Endothelial cell of umbilical vein (primary cell): ENCODE data around the gene PPP2R3C. TPM values are rescaled to one million over a fixed set of nuclear protein-coding genes. Genes with fewer than 3 reads are reported as not detected.

ENCODE experiments used
- BruUV-seq: library from RNA; stranded (reverse); fragments of 400-500 nt; replicated peaks from 2 replicates; lab custom pipeline; 2021; lab: Mats Ljungman, UMichigan
- CTCF ChIA-PET: fragments of 300-600, 350-600 bp; sonication (Branson Sonifier 250); formaldehyde crosslinking; loops from one replicate; lab custom pipeline; 2021; ENCODE audit warnings: antibody characterized with exemption, inconsistent platforms; lab: Charles Lee
- POLR2A ChIA-PET: fragments of 300-600, 350-600 bp; sonication (Branson Sonifier 250); formaldehyde crosslinking; loops from one replicate; lab custom pipeline; 2021; ENCODE audit warnings: antibody characterized with exemption, inconsistent platforms; lab: Charles Lee
- DNase-seq: peaks from one replicate; pipeline ENCODE4 v3.0.0-alpha.2; 2011; ENCODE audit warnings: low read depth, low spot score
- FAIRE-seq: peaks from 2 replicates; lab custom pipeline; 2011; peaks lifted over from hg19 to GRCh38; lab: Jason Lieb, UNC
- H2AFZ ChIP-seq: 2 replicates; pipeline ENCODE4 v1.6.0; 2012; ENCODE audit warnings: low read depth, low read length, control low read depth, inconsistent platforms
- H3K27ac ChIP-seq: 2 replicates; pipeline ENCODE4 v1.5.1; 2011; ENCODE audit warnings: low read depth, mild to moderate bottlenecking, control low read depth, low read length, moderate library complexity; ENCODE audit not compliant: insufficient read depth
- H3K27me3 ChIP-seq, 2 experiments: 2 replicates each; pipeline versions ENCODE4 v1.6.0 to v1.6.1; 2011; ENCODE audit warnings: low read length in 2 of 2, mixed read lengths in 1 of 2; ENCODE audit not compliant: control insufficient read depth in 2 of 2, insufficient read depth in 2 of 2
- H3K36me3 ChIP-seq, 2 experiments: 2 replicates in 1 of 2; 3 replicates in 1 of 2; pipeline ENCODE4 v1.5.1; 2011; ENCODE audit warnings: low read length in 2 of 2, mild to moderate bottlenecking in 1 of 2, moderate library complexity in 1 of 2; ENCODE audit not compliant: control insufficient read depth in 2 of 2, insufficient read depth in 2 of 2; ENCODE audit errors: extremely low read depth in 1 of 2
- H3K4me1 ChIP-seq: 3 replicates; pipeline ENCODE4 v1.5.1; 2011; ENCODE audit warnings: mild to moderate bottlenecking, low read length; ENCODE audit not compliant: control insufficient read depth, insufficient read depth; ENCODE audit errors: extremely low read depth
- H3K4me2 ChIP-seq: 2 replicates; pipeline ENCODE4 v1.6.1; 2011; ENCODE audit warnings: low read length, control low read depth, mixed read lengths; ENCODE audit not compliant: insufficient read depth
- H3K4me3 ChIP-seq, 3 experiments: fragments of 200-600 bp in 1 of 3; sonication (generic), shearing (Covaris generic) in 1 of 3; replicated peaks in 1 of 3; 2 replicates each; pipeline ENCODE4 v1.5.1; 2011 to 2016; ENCODE audit warnings: control low read depth in 3 of 3, low read length in 3 of 3, mild to moderate bottlenecking in 2 of 3, inconsistent platforms in 1 of 3, low read depth in 1 of 3, moderate library complexity in 1 of 3; ENCODE audit not compliant: insufficient read depth in 1 of 3
- H3K79me2 ChIP-seq: 2 replicates; pipeline ENCODE4 v1.6.0; 2012; ENCODE audit warnings: low read length, inconsistent platforms; ENCODE audit not compliant: control insufficient read depth, insufficient read depth
- H3K9ac ChIP-seq: replicated peaks from 2 replicates; pipeline ENCODE3; 2011; ENCODE audit warnings: low read length, control low read depth; ENCODE audit not compliant: insufficient read depth; ENCODE audit errors: extremely low read depth
- H3K9me1 ChIP-seq: replicated peaks from 3 replicates; pipeline ENCODE4 v1.6.0; 2011; ENCODE audit warnings: mild to moderate bottlenecking, low read length; ENCODE audit not compliant: control insufficient read depth, insufficient read depth; ENCODE audit errors: extremely low read depth
- H3K9me3 ChIP-seq: replicated peaks from 2 replicates; pipeline ENCODE4 v1.5.1; 2012; ENCODE audit warnings: low read length, inconsistent platforms; ENCODE audit not compliant: control insufficient read depth, insufficient read depth
- H4K20me1 ChIP-seq: replicated peaks from 2 replicates; pipeline ENCODE3; 2011; ENCODE audit warnings: mild to moderate bottlenecking, low read length; ENCODE audit not compliant: control insufficient read depth, insufficient read depth; ENCODE audit errors: extremely low read depth
- EZH2 ChIP-seq: IDR thresholded peaks from 2 replicates; pipeline ENCODE4 v1.6.1; 2012; ENCODE audit warnings: borderline replicate concordance, low read depth, mild to moderate bottlenecking, moderate library complexity, low read length, inconsistent platforms; ENCODE audit not compliant: severe bottlenecking
- FOS ChIP-seq: IDR thresholded peaks from 2 replicates; pipeline ENCODE4 v1.6.1; 2011; ENCODE audit warnings: mild to moderate bottlenecking, low read length, moderate library complexity, borderline replicate concordance; ENCODE audit not compliant: insufficient read depth
- GATA2 ChIP-seq: IDR thresholded peaks from 2 replicates; pipeline ENCODE4 v1.7.0; 2011; ENCODE audit warnings: low read depth, mild to moderate bottlenecking, moderate library complexity, mixed read lengths, low read length; ENCODE audit not compliant: insufficient read length, insufficient read depth
- JUN ChIP-seq: IDR thresholded peaks from 2 replicates; pipeline ENCODE4 v1.6.1; 2011; ENCODE audit warnings: borderline replicate concordance, low read depth; ENCODE audit not compliant: insufficient read length, insufficient read depth
- POLR2A ChIP-seq: IDR thresholded peaks from 2 replicates; pipeline ENCODE4 v1.6.1; 2012; ENCODE audit warnings: low read depth, mild to moderate bottlenecking, control low read depth, low read length
- POLR2AphosphoS5 ChIP-seq: IDR thresholded peaks from 2 replicates; pipeline ENCODE4 v1.6.1; 2012; ENCODE audit warnings: low read depth, mild to moderate bottlenecking, control low read depth, low read length, moderate library complexity; ENCODE audit not compliant: insufficient read depth
- dilution Hi-C: fragments of 300-500 bp; cut with MboI; formaldehyde crosslinking; loops from one replicate; pipeline ENCODE4 v1.15.0; 2019; ENCODE audit warnings: low sequenced_read_pairs; ENCODE audit not compliant: extremely low pct_ligation_motif_present
- intact Hi-C: fragments of 100-400 bp; cut with micrococcal nuclease; formaldehyde crosslinking; loops from one replicate; pipeline ENCODE4 v1.10.0; 2022
- polyA plus RNA-seq, 4 experiments: library from polyadenylated mRNA; depleted of rRNA in 3 of 4; stranded (reverse) in 3 of 4; unstranded in 1 of 4; fragments of >200 nt; gene quantifications; 2 replicates each; pipeline versions ENCODE4 v1.2.1 to v1.2.3, GENCODE V29; 2011 to 2012; ENCODE audit warnings: missing spikeins in 1 of 4
- total RNA-seq: library from RNA; stranded (reverse); gene quantifications from 2 replicates; pipeline ENCODE4 v1.2.3, GENCODE V29; 2021

Gene PPP2R3C
- total and polyA plus RNA-seq, 2 donors (not counting 3 experiments of a cell fraction or from before 2014, with no cell fraction given) = 10.2 to 40.6 TPM

GRCh38 chr14:35159742-35160409 is 38.1 kb upstream of the PPP2R3C start:
- no peaks in the 10 kb centered on the region for H3K79me2 ChIP-seq
- CTCF ChIA-PET = interaction anchor here (0.8 to 1.6 kb wide), 5 partner anchors 10 to 55 kb away, joined by 3 to 5 read pairs (median 4); no protein-coding TSS in a partner anchor
- H3K27ac ChIP-seq = peak overlapping the region; percentile 52
- no TSS peak for BruUV-seq
- peak overlapping the region; percentile 85 for H3K4me2 ChIP-seq
- POLR2A ChIA-PET = no interaction called here
- dilution Hi-C loops (no loop called here), intact Hi-C loops (no loop called here)
- no peak overlapping the region for H2AFZ ChIP-seq
- DNase-seq (peak; percentile 90), FAIRE-seq (peak; percentile 85)
- H3K9me1 ChIP-seq = no peaks in the 10 kb centered on the region
- H3K4me3 ChIP-seq = peak overlapping the region in 1 of 3 experiments; percentile 5
- no peak overlapping the region for H3K9ac ChIP-seq
- H3K27me3 ChIP-seq = no peaks in the 10 kb centered on the region
- no peaks in the 10 kb centered on the region for H3K36me3 ChIP-seq
- H3K4me1 ChIP-seq = peaks cover 31% of the 10 kb centered on the region
- no peaks in the 10 kb centered on the region for H3K9me3 ChIP-seq
- TF ChIP-seq POLR2A = no peak
- TF ChIP-seq EZH2 = no peak
- peak; percentile 97 for TF ChIP-seq FOS
- peak; percentile 91 for TF ChIP-seq JUN
- TF ChIP-seq GATA2 = peak; percentile 53
- TF ChIP-seq POLR2AphosphoS5 = peak; percentile 51
- H4K20me1 ChIP-seq = peaks cover 2% of the 10 kb centered on the region
